Lung (tissue), 12 donors: ENCODE results near the gene ABCA7. TPM values are rescaled to one million over a fixed set of nuclear protein-coding genes. Genes with fewer than 3 reads are reported as not detected.

ENCODE experiments used
- ATAC-seq: fragments of 200-7000 bp; cut with Tn5 transposase; one replicate; pipeline ENCODE4 v1.9.1; 2020; ENCODE audit warnings: moderate number of reproducible peaks; ENCODE audit not compliant: insufficient read depth, low FRiP score
- DNase-seq, 3 donors: peaks; one replicate each; pipeline ENCODE4 v3.0.0-alpha.2; 2013 to 2017
- H3K27ac ChIP-seq, 2 donors: one replicate each; pipeline ENCODE4 v1.5.1; 2013; ENCODE audit warnings: mild to moderate bottlenecking in 2 of 2, moderate library complexity in 2 of 2, control low read depth in 1 of 2, inconsistent platforms in 1 of 2, low read depth in 1 of 2, low read length in 1 of 2
- H3K27me3 ChIP-seq, 3 donors: one replicate each; pipeline ENCODE4 v1.5.1; 2013; ENCODE audit warnings: low read length in 2 of 3; ENCODE audit not compliant: control insufficient read depth in 3 of 3, insufficient read depth in 3 of 3
- H3K36me3 ChIP-seq, 4 donors: one replicate each; pipeline ENCODE4 v1.5.1; 2013; ENCODE audit warnings: low read length in 4 of 4, mild to moderate bottlenecking in 1 of 4, moderate library complexity in 1 of 4; ENCODE audit not compliant: control insufficient read depth in 4 of 4, insufficient read depth in 4 of 4
- H3K4me1 ChIP-seq, 5 donors: one replicate each; pipeline ENCODE4 v1.5.1; 2013; ENCODE audit warnings: low read length in 5 of 5, mild to moderate bottlenecking in 2 of 5, moderate library complexity in 1 of 5; ENCODE audit not compliant: control insufficient read depth in 5 of 5, insufficient read depth in 5 of 5
- H3K4me3 ChIP-seq: one replicate; pipeline ENCODE4 v1.5.1; 2013; ENCODE audit warnings: mild to moderate bottlenecking, control low read depth, moderate library complexity
- H3K9ac ChIP-seq, 2 donors: one replicate each; pipeline ENCODE4 v1.5.1; 2013; ENCODE audit warnings: low read length in 2 of 2, control low read depth in 1 of 2; ENCODE audit not compliant: insufficient read depth in 1 of 2
- H3K9me3 ChIP-seq, 4 donors: one replicate each; pipeline ENCODE4 v1.5.1; 2013; ENCODE audit warnings: low read length in 3 of 4, mild to moderate bottlenecking in 1 of 4, moderate library complexity in 1 of 4; ENCODE audit not compliant: control insufficient read depth in 4 of 4, insufficient read depth in 3 of 4
- WGBS, 2 donors: extraction: QIAGEN DNeasy Blood & Tissue Kit; methylation state at CpG; one replicate each; pipeline ENCODE4 v1.1.7; 2013; 5-methylcytosine and 5-hydroxymethylcytosine counted together
- polyA plus RNA-seq, 2 donors: library from polyadenylated mRNA; stranded (reverse); fragments of 200-250 nt; gene quantifications; one replicate each; pipeline ENCODE4 v1.2.1, GENCODE V29; 2013
- total RNA-seq, 2 donors: library from RNA; depleted of rRNA in 1 of 2; stranded (reverse); fragments of >200 nt in 1 of 2; gene quantifications; one replicate each; pipeline ENCODE4 v1.2.1, GENCODE V29; 2014 to 2021
- TF ChIP-seq, protein P1 (sequence below): IDR thresholded peaks from 2 replicates; pipeline ENCODE4 v1.5.1; 2012; ENCODE audit warnings: mild to moderate bottlenecking; ENCODE audit errors: control extremely low read depth, extremely low read depth
- donor health status: control.
- donor health status: control.
- donor health status: Bipolar disorder and iron deficiency.
- donor health status: healthy.
- donor health status: DM: yes; HTN: yes; CAD: no.

The ABCA7 gene
- total and polyA plus RNA-seq, 4 donors, result 20.1 to 54.4 (median 41.7) TPM

DNA sequence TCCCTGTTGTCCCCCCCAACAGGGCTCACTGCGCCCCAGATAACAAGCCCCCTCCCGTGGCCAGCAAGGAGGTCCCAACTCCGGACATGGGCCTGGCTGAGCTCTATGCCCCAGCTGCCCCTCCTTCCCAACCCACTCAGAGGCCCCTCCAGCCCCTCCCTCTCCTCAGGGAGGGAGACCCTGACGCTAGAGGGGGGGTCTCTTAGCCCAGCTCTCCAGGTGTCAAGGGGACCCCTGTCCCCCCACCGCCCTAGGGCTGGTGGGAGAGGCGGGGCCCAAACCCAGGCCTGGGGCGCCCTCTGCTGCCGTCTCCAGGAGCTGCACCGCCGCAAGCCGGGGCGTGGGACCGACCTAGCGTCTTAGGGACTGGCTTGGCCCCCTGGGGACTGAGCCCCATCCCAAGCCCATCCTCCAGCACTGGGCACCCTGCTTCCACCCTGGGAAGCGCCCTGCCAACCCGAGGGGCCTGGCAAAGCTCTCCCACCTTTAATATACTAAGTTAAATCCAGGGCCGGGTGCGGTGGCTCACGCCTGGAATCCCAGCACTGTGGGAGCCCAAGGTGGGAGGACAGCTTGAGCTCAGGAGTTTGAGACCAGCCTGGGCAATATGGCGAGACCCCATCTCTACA is 38.3 kb upstream of the ABCA7 start:
- Histone ChIP-seq H3K4me3 (no peak overlapping the region), H3K9me3 (no peaks in the 10 kb centered on the region), H3K36me3 (no peaks in the 10 kb centered on the region), H3K27ac (no peak overlapping the region), H3K9ac (no peak overlapping the region), H3K27me3 (peaks cover 5 to 34% (median 31%) of the 10 kb centered on the region in 3 donors), H3K4me1 (peaks cover 0 to 9% (median 0%) of the 10 kb centered on the region in 5 donors)
- DNase-seq (peak; percentile 26 to 62 (median 41)), ATAC-seq (peak; percentile 54)
- 9 to 12% methylated on average over 20 of the region's 20 CpGs for WGBS, 2 donors
- TF ChIP-seq, protein P1, sequence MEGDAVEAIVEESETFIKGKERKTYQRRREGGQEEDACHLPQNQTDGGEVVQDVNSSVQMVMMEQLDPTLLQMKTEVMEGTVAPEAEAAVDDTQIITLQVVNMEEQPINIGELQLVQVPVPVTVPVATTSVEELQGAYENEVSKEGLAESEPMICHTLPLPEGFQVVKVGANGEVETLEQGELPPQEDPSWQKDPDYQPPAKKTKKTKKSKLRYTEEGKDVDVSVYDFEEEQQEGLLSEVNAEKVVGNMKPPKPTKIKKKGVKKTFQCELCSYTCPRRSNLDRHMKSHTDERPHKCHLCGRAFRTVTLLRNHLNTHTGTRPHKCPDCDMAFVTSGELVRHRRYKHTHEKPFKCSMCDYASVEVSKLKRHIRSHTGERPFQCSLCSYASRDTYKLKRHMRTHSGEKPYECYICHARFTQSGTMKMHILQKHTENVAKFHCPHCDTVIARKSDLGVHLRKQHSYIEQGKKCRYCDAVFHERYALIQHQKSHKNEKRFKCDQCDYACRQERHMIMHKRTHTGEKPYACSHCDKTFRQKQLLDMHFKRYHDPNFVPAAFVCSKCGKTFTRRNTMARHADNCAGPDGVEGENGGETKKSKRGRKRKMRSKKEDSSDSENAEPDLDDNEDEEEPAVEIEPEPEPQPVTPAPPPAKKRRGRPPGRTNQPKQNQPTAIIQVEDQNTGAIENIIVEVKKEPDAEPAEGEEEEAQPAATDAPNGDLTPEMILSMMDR, result peak; percentile 70

DNA sequence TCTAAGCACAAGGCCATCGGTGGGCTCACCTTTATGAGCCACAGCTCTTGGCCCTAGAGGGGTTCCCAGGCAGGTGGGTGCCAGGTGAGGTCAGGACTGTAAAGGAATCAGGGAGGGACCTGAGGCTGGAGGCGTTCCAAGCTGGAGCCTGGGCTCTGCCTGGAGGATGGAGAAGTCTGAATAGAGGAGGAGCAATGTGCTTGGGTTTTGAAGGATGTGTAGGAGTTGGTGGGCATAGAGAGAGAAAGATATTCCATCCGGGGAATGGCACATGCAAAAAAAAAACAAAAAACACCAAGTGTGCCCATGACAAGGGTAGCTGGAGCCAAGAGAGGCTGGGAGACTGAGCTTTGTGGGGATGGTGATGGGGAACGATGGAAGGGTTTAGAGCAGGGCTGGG is 37.3 kb upstream of the ABCA7 start:
- WGBS, 2 donors, result 72 to 85% methylated on average over 4 of the region's 4 CpGs
- Histone ChIP-seq H3K36me3 (peaks cover 0 to 3% (median 0%) of the 10 kb centered on the region in 4 donors), H3K27ac (no peak overlapping the region), H3K4me1 (peaks cover 0 to 8% (median 0%) of the 10 kb centered on the region in 5 donors), H3K4me3 (no peak overlapping the region), H3K27me3 (peaks cover 5 to 29% (median 22%) of the 10 kb centered on the region in 3 donors), H3K9ac (no peak overlapping the region), H3K9me3 (no peaks in the 10 kb centered on the region)
- TF ChIP-seq, protein P1, result no peak
- no peak for DNase-seq
- ATAC-seq, result no peak

DNA sequence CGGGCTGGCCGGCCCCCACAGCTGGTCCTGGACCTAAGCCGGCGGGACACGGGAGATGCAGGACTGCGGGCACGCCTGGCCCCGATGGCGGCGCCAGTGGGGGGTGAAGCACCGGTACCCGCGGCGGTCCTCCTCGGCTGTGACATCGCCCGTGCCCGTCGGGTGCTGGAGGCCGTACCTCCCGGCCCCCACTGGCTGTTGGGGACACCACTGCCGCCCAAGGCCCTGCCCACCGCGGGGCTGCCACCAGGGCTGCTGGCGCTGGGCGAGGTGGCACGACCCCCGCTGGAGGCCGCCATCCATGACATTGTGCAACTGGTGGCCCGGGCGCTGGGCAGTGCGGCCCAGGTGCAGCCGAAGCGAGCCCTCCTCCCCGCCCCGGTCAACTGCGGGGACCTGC is 36.6 kb upstream of the ABCA7 start:
- DNase-seq, result no peak
- no peak overlapping the region for H3K4me3 ChIP-seq
- H3K27ac ChIP-seq, result no peak overlapping the region
- 84 to 86% methylated on average over 37 of the region's 37 CpGs for WGBS, 2 donors
- no peak for ATAC-seq
- no peaks in the 10 kb centered on the region for H3K9me3 ChIP-seq
- H3K36me3 ChIP-seq, result peaks cover 0 to 3% (median 0%) of the 10 kb centered on the region in 4 donors
- H3K9ac ChIP-seq, result no peak overlapping the region
- H3K27me3 ChIP-seq, result peaks cover 5 to 22% (median 15%) of the 10 kb centered on the region in 3 donors
- TF ChIP-seq, protein P1, result no peak
- H3K4me1 ChIP-seq, result peaks cover 0 to 9% (median 0%) of the 10 kb centered on the region in 5 donors
